NCI-H82 treated with DMSO at 0.1 percent for 48 hours (cell line): ENCODE results near the gene ARHGEF25.
A peak's percentile ranks its signal among the peaks of the same experiment; 100 is the strongest.
"Not testable (repeated sequence)": the region's sequence is repeated elsewhere in the genome, so short reads cannot be mapped to it uniquely, and the experiment has no call there.

Experiments used
- DNase-seq: peaks from one replicate; lab custom pipeline; 2025; ENCODE audit not compliant: unreplicated experiment; lab: John Stamatoyannopoulos, UW

ARHGEF25 gene

GRCh38 chr12:57611108-57611826 is at the start of gene ARHGEF25:
Gene ARHGEF25, plus strand, starts transcription at chr12:57611435. Its CDS starts 460 bp downstream, at chr12:57611895.
- peak; percentile 79 for DNase-seq

DNA sequence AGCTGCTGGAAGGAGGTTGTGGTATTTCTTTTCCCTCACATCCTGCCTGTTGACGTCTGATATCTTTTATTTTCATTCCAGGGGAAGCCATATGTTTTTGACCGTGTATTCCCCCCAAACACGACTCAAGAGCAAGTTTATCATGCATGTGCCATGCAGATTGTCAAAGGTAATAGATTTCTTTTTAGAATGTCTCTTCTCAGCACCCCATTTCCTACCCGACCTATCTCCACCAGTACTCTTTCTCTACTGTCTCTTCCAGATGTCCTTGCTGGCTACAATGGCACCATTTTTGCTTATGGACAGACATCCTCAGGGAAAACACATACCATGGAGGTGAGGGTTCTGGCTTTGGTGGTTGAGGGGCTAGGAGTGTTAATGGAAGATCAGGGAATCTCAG is 47.9 kb upstream of the ARHGEF25 start:
- no peak for DNase-seq

DNA sequence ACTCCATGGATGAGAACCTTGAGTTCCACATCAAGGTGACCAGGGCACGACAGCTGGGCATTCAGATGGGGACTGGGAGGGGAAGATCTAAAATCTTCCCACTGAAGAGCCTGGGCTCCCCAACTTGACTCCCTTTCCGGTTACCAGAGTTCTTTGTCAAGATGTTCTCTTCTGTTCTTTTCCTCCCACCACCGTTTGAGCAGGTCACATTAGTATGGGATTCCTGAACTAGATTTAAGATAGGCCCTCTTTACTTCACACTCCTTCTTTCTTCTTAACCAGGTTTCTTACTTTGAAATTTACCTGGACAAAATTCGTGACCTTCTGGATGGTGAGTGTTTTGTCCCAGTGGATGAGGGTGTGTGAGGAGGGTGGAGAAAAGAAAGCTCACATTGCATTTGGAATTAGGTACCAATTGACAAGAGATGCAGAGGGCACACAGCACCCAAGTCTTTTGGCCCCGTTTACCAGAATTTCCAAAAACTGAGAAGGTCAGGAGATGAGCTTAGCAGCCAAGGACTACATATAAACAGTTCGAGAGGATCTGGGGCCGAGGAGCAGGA is 47.0 kb upstream of the ARHGEF25 start:
- DNase-seq, result no peak

DNA sequence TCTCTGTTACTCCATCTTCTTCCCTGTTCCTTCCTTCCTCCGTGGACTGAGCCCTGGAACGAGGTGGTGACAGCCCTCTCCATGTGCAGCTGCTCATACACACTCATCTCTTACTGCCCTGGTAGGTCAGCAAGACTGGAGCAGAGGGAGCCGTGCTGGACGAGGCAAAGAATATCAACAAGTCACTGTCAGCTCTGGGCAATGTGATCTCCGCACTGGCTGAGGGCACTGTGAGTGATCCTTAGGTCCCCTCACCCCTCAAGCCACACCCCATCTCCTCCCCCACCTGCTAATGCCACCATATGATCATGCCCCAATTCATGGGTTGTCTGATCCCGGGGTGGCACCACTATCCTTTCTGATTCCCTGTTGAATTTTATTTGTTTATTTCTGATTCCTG is 42.4 kb upstream of the ARHGEF25 start:
- DNase-seq, result no peak

GRCh38 chr12:57569858-57570257 is 41.4 kb upstream of the ARHGEF25 start:
- no peak for DNase-seq

- not testable (repeated sequence) for DNase-seq
Observed at GRCh38 chr12:57570438-57570837, 40.8 kb upstream of the ARHGEF25 start.

- no peak for DNase-seq
Observed at GRCh38 chr12:57571926-57572762, 39.1 kb upstream of the ARHGEF25 start.

GRCh38 chr12:57574795-57575194 is 36.4 kb upstream of the ARHGEF25 start:
- no peak for DNase-seq

GRCh38 chr12:57575771-57576612 is 35.2 kb upstream of the ARHGEF25 start:
- DNase-seq, result no peak

DNA sequence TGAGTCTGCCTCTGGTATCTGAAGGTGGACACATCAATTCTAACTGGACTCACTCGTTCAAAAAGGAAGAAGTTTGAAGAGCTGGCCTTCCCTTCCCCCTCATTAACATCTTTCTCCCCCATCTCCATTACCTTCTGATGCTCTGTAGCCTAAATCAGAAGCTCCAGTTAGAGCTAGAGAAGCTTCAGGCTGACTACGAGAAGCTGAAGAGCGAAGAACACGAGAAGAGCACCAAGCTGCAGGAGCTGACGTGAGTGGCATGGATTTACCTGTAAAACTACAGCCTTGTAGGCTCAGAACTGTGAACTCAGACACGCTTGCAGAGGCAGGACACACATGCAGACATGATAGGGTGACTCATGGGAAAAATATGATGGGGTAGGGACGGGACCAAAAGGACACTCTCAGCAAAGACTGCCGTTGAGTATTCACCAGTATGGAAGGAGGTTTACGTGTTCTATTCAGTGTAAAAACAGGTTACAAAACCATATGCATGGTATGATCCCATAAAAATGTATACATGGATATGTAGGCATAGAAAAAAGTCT is 34.5 kb upstream of the ARHGEF25 start:
- no peak for DNase-seq

DNA sequence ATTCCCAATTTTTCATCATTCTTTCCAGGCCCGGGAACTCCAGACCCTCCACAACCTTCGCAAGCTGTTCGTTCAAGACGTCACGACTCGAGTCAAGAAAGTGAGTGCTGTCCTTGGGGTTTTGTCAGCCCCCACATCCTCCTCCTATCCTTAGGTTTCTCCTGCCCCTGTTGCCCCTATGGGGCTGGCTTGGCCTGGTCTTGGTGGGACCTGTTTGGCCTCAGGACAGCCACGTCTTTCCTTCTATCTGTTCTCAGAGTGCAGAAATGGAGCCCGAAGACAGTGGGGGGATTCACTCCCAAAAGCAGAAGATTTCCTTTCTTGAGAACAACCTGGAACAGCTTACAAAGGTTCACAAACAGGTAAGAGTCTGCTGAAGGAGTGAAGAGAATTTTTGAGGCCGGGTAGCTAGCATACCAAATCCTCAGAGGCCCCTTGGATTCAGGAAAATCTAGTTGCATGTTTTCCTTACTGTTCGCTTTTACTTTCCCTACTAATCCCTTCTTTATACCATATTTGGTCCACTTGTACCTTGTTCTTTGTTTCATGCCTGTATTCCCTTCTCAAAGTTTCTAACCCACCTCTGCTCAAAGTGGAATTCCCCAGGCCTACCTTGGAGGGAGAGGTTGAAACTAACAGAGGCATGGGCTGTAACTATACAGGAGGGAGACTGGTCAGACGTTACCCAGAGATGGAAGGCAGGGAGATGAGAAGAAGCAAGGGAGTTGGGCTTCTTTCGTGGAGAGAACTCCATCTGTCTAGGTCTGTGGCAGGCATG is 33.1 kb upstream of the ARHGEF25 start:
- no peak for DNase-seq

- no peak for DNase-seq
Observed at GRCh38 chr12:57579011-57579410, 32.2 kb upstream of the ARHGEF25 start.

DNA sequence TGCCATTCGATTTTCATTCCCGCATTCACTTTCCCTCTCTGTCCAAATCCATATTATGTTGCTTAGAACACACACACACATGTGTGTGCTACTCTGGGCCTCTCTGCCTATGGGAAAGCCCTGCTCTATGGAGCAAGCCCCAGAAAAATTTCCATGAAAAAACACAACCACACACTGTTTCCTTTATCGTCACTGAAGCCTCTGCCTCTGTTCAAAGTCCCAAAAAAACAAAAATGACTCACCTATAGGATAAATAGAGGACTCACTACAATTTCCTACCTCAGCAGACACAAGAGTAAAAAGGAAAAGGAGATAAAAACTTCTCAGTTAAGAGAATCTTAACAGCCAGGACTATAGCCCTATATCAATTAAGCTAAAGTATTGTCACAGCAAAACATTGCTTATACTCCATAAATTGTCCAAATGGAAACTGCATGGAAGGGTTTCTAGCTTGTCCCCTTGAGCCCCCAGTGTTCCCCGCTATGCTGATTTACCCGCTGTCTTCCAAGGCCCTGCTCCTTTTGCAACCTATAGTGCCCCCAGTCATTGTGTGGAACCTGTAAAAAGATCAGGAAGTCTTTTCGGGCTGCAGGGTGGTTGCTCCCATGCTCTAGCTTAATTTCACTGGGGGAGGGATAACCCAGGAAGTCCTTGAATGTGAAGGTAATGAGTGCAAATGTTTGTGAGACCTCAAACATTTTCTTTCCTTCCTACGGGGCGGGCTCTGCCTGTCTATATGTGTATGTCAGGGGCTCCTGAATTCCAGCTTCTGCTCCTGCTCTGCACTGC is 31.4 kb upstream of the ARHGEF25 start:
- no peak for DNase-seq

- DNase-seq, result no peak
Observed at GRCh38 chr12:57580466-57580795, 30.8 kb upstream of the ARHGEF25 start.

DNA sequence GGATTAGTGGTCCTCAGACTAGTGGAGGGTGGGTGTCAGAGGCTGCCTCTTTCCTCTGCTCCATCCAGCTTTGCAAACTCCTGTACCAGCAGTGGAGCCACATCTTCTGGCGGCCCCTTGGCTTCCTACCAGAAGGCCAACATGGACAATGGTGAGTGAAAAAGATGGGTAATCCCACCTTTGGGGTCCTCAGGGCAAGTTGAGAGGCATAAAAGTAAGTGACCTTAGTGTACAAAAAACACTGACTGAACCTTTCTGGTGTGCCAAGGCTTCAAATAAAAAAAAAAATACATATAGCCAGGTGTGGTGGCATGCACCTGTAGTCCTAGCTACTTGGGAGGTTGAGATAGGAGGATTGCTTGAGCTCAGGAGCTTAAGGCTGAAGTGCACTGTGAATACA is 29.4 kb upstream of the ARHGEF25 start:
- DNase-seq, result no peak

GRCh38 chr12:57582440-57582839 is 28.8 kb upstream of the ARHGEF25 start:
- DNase-seq, result no peak

- peak; percentile 60 for DNase-seq
Observed at GRCh38 chr12:57583008-57583831, 28.0 kb upstream of the ARHGEF25 start.

DNA sequence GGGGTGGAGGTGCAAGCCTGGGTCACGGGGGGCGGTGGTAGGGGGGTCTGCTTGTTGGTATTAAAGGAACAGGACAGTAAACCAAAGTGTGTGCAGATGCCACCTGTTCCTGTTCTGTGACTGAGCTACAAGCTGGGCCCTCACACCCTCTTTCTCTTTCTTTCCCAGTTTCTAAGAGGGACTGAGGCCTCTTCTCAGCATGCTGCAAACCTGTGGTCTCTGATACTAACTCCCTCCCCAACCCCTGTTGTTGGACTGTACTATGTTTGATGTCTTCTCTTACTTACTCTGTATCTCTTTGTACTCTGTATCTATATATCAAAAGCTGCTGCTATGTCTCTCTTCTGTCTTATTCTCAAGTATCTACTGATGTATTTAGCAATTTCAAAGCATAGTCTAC is 27.2 kb upstream of the ARHGEF25 start:
- DNase-seq, result no peak

GRCh38 chr12:57584690-57585089 is 26.5 kb upstream of the ARHGEF25 start:
- no peak for DNase-seq
